Activated CD4-positive, alpha-beta memory T cell treated with anti-CD3 and anti-CD28 coated beads for 36 hours (primary cell): ENCODE results near the gene ZNF316. TPM values are rescaled to one million over a fixed set of nuclear protein-coding genes. Genes with fewer than 3 reads are reported as not detected.
A peak's percentile ranks its signal among the peaks of the same experiment; 100 is the strongest.
"Not testable (repeated sequence)": the region's sequence is repeated elsewhere in the genome, so short reads cannot be mapped to it uniquely, and the experiment has no call there.

Source experiments
- CTCF ChIA-PET: fragments of 350-600 bp; sonication (Branson Sonifier 250); formaldehyde crosslinking; loops from one replicate; lab custom pipeline; 2021; ENCODE audit warnings: antibody characterized with exemption, inconsistent platforms; lab: Charles Lee
- POLR2A ChIA-PET: fragments of 350-600 bp; sonication (Branson Sonifier 250); formaldehyde crosslinking; loops from one replicate; lab custom pipeline; 2021; ENCODE audit warnings: antibody characterized with exemption; lab: Charles Lee
- DNase-seq: peaks from one replicate; pipeline ENCODE4 v3.0.0-alpha.2; 2020
- H3K27ac Mint-ChIP-seq: one replicate; pipeline ENCODE4 v1.8.0; 2021; ENCODE audit warnings: mixed read lengths
- H3K27me3 Mint-ChIP-seq: one replicate; pipeline ENCODE4 v1.8.0; 2021; ENCODE audit warnings: mixed read lengths
- H3K36me3 Mint-ChIP-seq: one replicate; pipeline ENCODE4 v1.8.0; 2021; ENCODE audit warnings: mixed read lengths
- H3K4me1 Mint-ChIP-seq: one replicate; pipeline ENCODE4 v1.8.0; 2021; ENCODE audit warnings: low read depth, mixed read lengths
- H3K4me3 Mint-ChIP-seq: one replicate; pipeline ENCODE4 v1.8.0; 2021; ENCODE audit warnings: mild to moderate bottlenecking, mixed read lengths
- H3K9me3 Mint-ChIP-seq: one replicate; pipeline ENCODE4 v1.8.0; 2021; ENCODE audit warnings: mixed read lengths
- intact Hi-C: fragments of 100-400 bp; cut with micrococcal nuclease; formaldehyde crosslinking; loops from one replicate; pipeline ENCODE4 v1.15.1; 2023
- total RNA-seq, 2 experiments: library from RNA; stranded (reverse); gene quantifications; one replicate each; pipeline ENCODE4 v1.2.3, GENCODE V29; 2021

Gene ZNF316
- total RNA-seq, 2 experiments from 2014 or later, result 19.7 to 21.7 TPM

- DNase-seq, result peak; percentile 41
- POLR2A ChIA-PET, result no interaction called here
- CTCF ChIA-PET, result no interaction called here
- Mint-ChIP-seq H3K4me1 (peaks cover 37% of the 10 kb centered on the region), H3K4me3 (no peak overlapping the region), H3K27me3 (no peaks in the 10 kb centered on the region), H3K36me3 (no peaks in the 10 kb centered on the region), H3K9me3 (no peaks in the 10 kb centered on the region), H3K27ac (peak overlapping the region; percentile 35)
- intact Hi-C loops, result no loop called here
Measured at GRCh38 chr7:6623589-6624245, 13.4 kb upstream of the ZNF316 start.

GRCh38 chr7:6624246-6624611, 12.9 kb upstream of the ZNF316 start:
- Mint-ChIP-seq H3K27me3 (no peaks in the 10 kb centered on the region), H3K27ac (peak overlapping the region; percentile 35), H3K36me3 (no peaks in the 10 kb centered on the region), H3K9me3 (no peaks in the 10 kb centered on the region), H3K4me1 (peaks cover 35% of the 10 kb centered on the region), H3K4me3 (no peak overlapping the region)
- DNase-seq, result no peak
- ChIA-PET POLR2A (no interaction called here), CTCF (no interaction called here)
- intact Hi-C loops, result no loop called here

DNA sequence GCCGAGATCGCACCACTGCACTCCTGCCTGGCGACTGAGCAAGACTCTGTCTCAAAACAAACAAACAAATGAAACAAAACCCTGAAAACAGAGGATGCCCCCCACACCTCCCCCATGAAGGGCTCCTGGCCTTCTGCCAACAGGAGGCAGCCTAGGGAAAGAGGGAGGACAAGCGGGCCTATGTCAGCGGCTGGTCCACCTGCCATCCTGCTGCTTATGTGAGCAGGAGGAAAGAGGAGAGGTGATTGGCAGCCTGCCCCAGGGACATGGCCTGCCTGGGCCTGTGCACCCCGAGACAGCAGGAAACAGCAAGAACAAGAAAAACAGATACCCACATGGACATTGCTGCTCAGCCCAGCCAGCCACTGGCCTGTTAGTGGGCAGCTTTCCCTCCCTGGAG, 9.1 kb upstream of the ZNF316 start:
- no peak for DNase-seq
- ChIA-PET CTCF (interaction anchor here (1.1 kb wide), 1 partner anchor 38 kb away, joined by 3 read pairs; the partner anchor contains the start of gene INTS15), POLR2A (no interaction called here)
- intact Hi-C loops, result no loop called here
- Mint-ChIP-seq H3K27me3 (no peaks in the 10 kb centered on the region), H3K36me3 (no peaks in the 10 kb centered on the region), H3K9me3 (no peaks in the 10 kb centered on the region), H3K27ac (no peak overlapping the region), H3K4me3 (no peak overlapping the region), H3K4me1 (peaks cover 13% of the 10 kb centered on the region)

- Mint-ChIP-seq H3K36me3 (no peaks in the 10 kb centered on the region), H3K27me3 (no peaks in the 10 kb centered on the region), H3K4me3 (no peak overlapping the region), H3K9me3 (no peaks in the 10 kb centered on the region), H3K4me1 (no peaks in the 10 kb centered on the region), H3K27ac (no peak overlapping the region)
- POLR2A ChIA-PET, result no interaction called here
- DNase-seq, result no peak
- intact Hi-C loops, result no loop called here
- CTCF ChIA-PET, result interaction anchor here (0.6 kb wide), 1 partner anchor 22 kb away, joined by 3 read pairs; no protein-coding TSS in a partner anchor
Measured at GRCh38 chr7:6630007-6630849, 6.9 kb upstream of the ZNF316 start.

- CTCF ChIA-PET, result no interaction called here
- Mint-ChIP-seq H3K36me3 (no peaks in the 10 kb centered on the region), H3K27ac (no peak overlapping the region), H3K4me1 (peaks cover 5% of the 10 kb centered on the region), H3K9me3 (no peaks in the 10 kb centered on the region), H3K27me3 (no peaks in the 10 kb centered on the region), H3K4me3 (no peak overlapping the region)
- POLR2A ChIA-PET, result no interaction called here
- intact Hi-C loops, result no loop called here
- no peak for DNase-seq
Measured at GRCh38 chr7:6631605-6632004, 5.5 kb upstream of the ZNF316 start.

GRCh38 chr7:6634021-6634420, 3.1 kb upstream of the ZNF316 start:
- peaks cover 17% of the 10 kb centered on the region for H3K4me1 Mint-ChIP-seq
- ChIA-PET CTCF (no interaction called here), POLR2A (no interaction called here)
- H3K9me3 Mint-ChIP-seq, result no peaks in the 10 kb centered on the region
- DNase-seq, result no peak
- intact Hi-C loops, result no loop called here
- peaks cover 2% of the 10 kb centered on the region for H3K36me3 Mint-ChIP-seq
- no peaks in the 10 kb centered on the region for H3K27me3 Mint-ChIP-seq
- no peak overlapping the region for H3K27ac Mint-ChIP-seq
- H3K4me3 Mint-ChIP-seq, result no peak overlapping the region

DNA sequence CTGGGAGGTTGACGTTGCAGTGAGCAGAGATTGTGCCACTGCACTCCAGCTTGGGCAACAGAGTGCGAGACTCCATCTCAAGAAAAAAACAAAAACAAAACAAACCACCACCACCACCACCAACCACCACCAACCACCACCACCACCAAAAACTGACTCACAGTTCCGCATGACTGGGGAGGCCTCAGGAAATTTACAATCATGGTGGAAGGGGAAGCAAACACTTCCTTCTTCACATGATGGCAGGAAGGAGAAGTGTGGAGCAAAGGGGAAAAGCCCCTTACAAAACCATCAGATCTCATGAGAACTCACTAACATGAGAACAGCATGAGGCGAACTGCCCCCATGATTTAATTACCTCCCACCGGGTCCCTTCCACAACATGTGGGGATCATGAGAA, 2.1 kb upstream of the ZNF316 start:
- Mint-ChIP-seq H3K36me3 (peaks cover 12% of the 10 kb centered on the region), H3K4me1 (peaks cover 27% of the 10 kb centered on the region)
- H3K27me3 Mint-ChIP-seq, H3K27ac Mint-ChIP-seq, intact Hi-C loops, DNase-seq, H3K4me3 Mint-ChIP-seq, H3K9me3 Mint-ChIP-seq: not testable (repeated sequence)
- CTCF ChIA-PET, result interaction anchor here (0.6 kb wide), 1 partner anchor 120 kb away, joined by 3 read pairs; no protein-coding TSS in a partner anchor
- POLR2A ChIA-PET, result interaction anchor here (1.3 kb wide), 1 partner anchor 45 kb away, joined by 3 read pairs; the partner anchor contains the start of gene INTS15

- ChIA-PET POLR2A (interaction anchor here (0.7 to 0.8 kb wide), 2 partner anchors 14 to 48 kb away, joined by 3 read pairs; partner anchors contain the start of gene INTS15), CTCF (no interaction called here)
- peaks cover 19% of the 10 kb centered on the region for H3K36me3 Mint-ChIP-seq
- peak overlapping the region; percentile 77 for H3K27ac Mint-ChIP-seq
- intact Hi-C loops, result loop anchor here (1.0 kb wide), 1 partner anchor 47 kb away; the partner anchor contains the start of gene INTS15
- H3K4me3 Mint-ChIP-seq, result peak overlapping the region; percentile 82
- peak; percentile 64 for DNase-seq
- H3K4me1 Mint-ChIP-seq, result peaks cover 30% of the 10 kb centered on the region
- H3K9me3 Mint-ChIP-seq, result no peaks in the 10 kb centered on the region
- H3K27me3 Mint-ChIP-seq, result no peaks in the 10 kb centered on the region
Measured at GRCh38 chr7:6637544-6638229, 569 bp downstream of the ZNF316 start.

DNA sequence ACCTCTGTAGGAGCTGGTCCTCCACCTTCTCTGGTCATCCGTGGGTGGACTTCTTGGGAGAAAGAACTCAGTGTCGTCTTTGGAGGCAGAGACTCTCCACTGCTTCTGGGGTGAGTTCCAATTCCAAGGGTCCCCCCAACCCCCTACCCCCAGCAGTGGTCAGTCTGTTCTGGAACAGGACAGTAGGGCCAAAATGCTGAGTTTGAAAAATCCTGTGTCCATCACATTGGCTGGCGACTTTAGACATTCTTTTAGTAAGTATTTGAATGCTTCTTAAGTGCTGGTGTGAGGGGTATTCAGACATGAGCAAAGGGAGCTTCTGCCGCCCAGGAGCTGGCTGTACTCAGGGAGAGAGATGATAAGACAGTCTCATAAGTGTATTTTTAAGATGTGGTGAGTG, 1.9 kb downstream of the ZNF316 start:
- POLR2A ChIA-PET, result no interaction called here
- Mint-ChIP-seq H3K36me3 (peaks cover 21% of the 10 kb centered on the region), H3K9me3 (no peaks in the 10 kb centered on the region), H3K27me3 (no peaks in the 10 kb centered on the region), H3K27ac (peak overlapping the region; percentile 77), H3K4me1 (peaks cover 30% of the 10 kb centered on the region), H3K4me3 (peak overlapping the region; percentile 45)
- DNase-seq, result no peak
- intact Hi-C loops, result no loop called here
- CTCF ChIA-PET, result interaction anchor here (0.9 kb wide), 1 partner anchor 48 kb away, joined by 4 read pairs; no protein-coding TSS in a partner anchor

DNA sequence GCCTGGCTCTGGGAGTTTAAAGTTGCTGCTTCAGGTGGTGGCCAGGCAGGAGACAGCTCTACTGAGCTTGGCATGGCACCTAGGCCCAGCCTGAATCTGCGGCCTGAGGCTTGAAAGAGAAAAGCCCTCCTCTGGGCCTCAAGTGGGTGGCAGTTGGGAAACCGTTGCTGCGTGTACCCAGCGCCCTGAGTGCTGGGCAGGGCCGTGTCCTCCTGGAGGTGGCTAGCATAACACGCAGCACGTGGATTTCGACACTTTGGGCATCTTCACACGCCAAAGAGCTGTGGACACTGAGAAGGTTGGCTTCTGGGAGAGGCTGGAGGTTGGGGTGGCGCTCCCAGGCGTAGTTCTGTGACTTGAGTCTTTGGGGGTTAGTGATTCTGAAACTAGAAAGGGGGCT, 2.5 kb downstream of the ZNF316 start:
- peak overlapping the region; percentile 77 for H3K27ac Mint-ChIP-seq

DNA sequence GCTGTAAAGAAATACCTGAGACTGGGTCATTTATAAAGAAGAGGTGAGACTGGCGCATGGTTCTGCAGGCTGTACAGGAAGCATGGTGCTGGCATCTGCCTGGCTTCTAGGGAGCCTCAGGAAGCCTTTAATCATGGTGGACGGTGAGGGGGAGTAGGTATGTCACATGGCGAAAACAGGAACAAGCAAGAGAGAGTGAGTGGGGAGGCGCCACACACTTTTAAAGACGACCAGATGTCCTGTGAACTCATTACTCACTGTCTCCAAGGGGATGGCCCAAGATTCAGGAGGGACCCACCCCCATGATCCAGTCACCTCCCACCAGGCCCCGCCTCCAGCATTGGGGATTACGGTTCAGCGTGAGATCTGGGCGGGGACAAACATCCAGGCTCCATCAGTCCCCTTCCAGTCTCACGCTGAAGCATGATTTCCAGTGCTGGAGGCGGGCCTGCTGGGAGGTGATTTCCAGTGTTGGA, 3.2 kb downstream of the ZNF316 start:
- Mint-ChIP-seq H3K4me1 (peaks cover 30% of the 10 kb centered on the region), H3K4me3 (no peak overlapping the region), H3K36me3 (peaks cover 21% of the 10 kb centered on the region), H3K27me3 (no peaks in the 10 kb centered on the region), H3K27ac (peak overlapping the region; percentile 77), H3K9me3 (no peaks in the 10 kb centered on the region)
- DNase-seq, result peak; percentile 60
- intact Hi-C loops, result no loop called here
- ChIA-PET CTCF (no interaction called here), POLR2A (no interaction called here)

More for the DNA sequence above, 2.5 kb downstream of the ZNF316 start:
- Mint-ChIP-seq H3K9me3 (no peaks in the 10 kb centered on the region), H3K4me1 (peaks cover 30% of the 10 kb centered on the region), H3K27me3 (no peaks in the 10 kb centered on the region), H3K4me3 (no peak overlapping the region), H3K36me3 (peaks cover 21% of the 10 kb centered on the region)
- ChIA-PET CTCF (no interaction called here), POLR2A (no interaction called here)
- intact Hi-C loops, result no loop called here
- DNase-seq, result no peak
